GM21619 (cell line): ENCODE data around the gene HNRNPCL4.
"Not testable (repeated sequence)": the region's sequence is repeated elsewhere in the genome, so short reads cannot be mapped to it uniquely, and the experiment has no call there.

Experiments used
- ATAC-seq: cut with Tn5 transposase; IDR thresholded peaks from one replicate; pipeline ENCODE4 v1.9.1; 2021; ENCODE audit not compliant: unreplicated experiment

The HNRNPCL4 gene

DNA sequence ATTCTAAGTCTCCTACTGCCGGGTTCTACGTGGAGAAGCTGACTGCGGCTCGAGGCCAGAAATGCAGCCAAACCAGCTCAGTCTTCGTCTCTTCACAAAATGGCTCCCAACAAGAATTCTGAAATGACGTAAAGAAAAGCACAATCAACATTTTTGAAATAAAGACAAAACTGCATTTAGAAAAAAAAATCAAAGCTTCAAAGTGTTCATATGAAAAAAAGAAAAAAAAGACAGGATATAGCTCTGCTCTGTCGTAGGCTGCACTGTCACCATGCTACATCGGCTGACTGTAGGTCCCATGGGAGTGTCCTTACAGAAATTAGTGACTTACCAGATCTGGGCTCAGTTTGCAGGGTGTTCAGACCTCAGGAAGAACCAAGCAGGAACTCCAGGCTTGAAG lies at the start of gene HNRNPCL4:
TSS of gene HNRNPCL4 (minus strand) at position 101 of the 400 bp plus-strand sequence. CDS start 164 bp downstream, outside the sequence.
- ATAC-seq = not testable (repeated sequence)

DNA sequence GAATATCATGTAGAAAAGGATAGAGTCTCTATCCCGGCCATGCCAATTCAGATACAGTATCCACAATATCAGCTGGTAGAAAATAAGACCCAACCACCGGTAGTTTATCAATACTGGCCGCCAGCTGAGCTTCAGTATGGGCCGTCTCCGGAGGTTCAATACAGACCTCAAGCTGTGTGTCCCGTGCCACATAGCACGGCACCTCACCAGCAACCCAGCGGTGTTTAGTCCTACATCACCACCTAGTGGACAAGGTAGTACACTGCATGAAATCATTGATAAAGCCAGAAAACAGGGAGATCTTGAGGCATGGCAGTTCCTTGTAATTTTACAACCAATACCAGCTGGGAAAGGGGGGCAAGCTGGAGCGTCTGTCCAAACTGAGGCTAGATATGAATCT lies 43.3 kb upstream of the HNRNPCL4 start:
- not testable (repeated sequence) for ATAC-seq

DNA sequence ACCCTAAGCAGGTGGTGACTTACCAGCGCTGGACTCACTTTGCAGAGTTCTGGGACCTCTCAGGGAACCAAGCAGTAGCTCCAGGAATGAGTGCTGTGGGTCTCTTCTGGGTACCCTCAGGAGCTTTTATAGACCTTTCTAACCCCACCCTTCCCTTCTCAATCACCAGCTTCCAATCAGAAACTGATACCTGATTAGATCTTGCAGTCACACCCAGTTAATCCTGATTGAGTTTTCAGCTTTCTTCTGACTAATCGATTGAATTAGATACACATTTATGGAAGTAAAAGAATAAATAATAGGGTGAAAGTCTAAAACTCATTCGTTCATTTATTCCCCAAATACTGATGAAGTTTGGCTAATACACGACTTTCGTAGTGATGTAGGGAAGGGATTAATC lies 35.9 kb upstream of the HNRNPCL4 start, which contains the start of gene PRAMEF13:
TSS of gene PRAMEF13 (minus strand) at position 101 of the 400 bp plus-strand sequence. CDS start 1,820 bp downstream, outside the sequence.
- not testable (repeated sequence) for ATAC-seq

DNA sequence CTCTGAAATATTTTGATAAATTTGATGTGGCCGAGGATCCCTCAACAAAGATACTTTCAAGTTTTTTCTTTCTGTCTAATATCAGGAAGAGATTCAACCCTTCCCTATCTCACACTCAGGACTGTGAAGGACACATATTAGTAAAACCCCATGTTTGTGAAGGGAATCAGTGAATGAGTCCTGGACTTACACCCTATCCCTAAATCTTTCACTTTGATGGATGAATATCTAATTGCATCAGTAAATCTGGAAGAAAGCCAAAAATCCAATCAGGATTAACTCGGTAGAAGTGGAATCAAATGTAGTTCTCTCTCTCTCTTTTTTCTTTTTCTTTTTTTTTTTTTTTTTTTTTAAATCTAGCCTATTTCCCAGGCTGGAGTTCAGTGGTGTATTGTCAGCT lies 6.1 kb upstream of the HNRNPCL4 start, which contains the start of gene PRAMEF9:
TSS of gene PRAMEF9 (plus strand) at position 301 of the 400 bp plus-strand sequence. CDS start 3,433 bp downstream, outside the sequence.
- ATAC-seq = not testable (repeated sequence)

DNA sequence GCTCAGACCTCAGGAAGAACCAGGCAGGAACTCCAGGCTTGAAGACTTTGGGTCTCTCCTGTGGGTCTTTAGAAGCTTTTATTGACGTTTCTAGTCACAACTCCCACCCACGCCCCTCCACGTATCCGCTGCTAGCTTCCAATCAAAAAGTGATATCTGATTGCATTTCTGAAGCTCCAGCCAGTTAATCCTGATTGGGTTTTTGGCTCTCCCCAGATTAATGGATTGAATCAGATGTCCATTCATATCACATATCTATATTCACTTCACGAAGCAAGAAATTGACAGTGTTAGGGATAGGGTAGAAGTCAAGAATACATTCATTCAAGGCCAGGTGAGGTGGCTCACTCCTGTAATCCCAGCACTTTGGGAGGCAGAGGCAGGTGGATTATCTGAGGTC lies 9.5 kb downstream of the HNRNPCL4 start, which contains the start of gene PRAMEF26:
TSS of gene PRAMEF26 (minus strand) at position 101 of the 400 bp plus-strand sequence. CDS start 2,914 bp downstream, outside the sequence.
- not testable (repeated sequence) for ATAC-seq

DNA sequence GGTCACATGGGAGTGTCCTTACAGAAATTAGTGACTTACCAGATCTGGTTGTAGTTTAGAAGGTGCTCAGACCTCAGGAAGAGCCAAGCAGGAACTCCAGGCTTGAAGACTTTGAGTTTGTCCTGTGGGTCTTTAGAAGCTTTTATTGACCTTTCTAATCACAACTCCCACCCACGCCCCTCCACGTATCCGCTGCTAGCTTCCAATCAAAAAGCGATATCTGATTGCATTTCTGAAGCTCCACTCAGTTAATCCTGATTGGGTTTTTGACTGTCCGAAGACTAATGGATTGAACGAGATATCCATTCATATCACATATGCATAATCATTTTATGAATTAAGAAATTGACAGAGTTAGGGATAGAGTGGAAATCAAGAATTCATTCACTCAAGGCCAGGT lies 48.7 kb downstream of the HNRNPCL4 start, which contains the start of gene HNRNPCL2:
TSS of gene HNRNPCL2 (minus strand) at position 101 of the 400 bp plus-strand sequence. CDS start 454 bp downstream, outside the sequence.
- not testable (repeated sequence) for ATAC-seq
